AG04450 (cell line): Measurements from ENCODE around the gene CYB5B. TPM values are rescaled to one million over a fixed set of nuclear protein-coding genes. Genes with fewer than 3 reads are reported as not detected.
"Not testable (repeated sequence)": the region's sequence is repeated elsewhere in the genome, so short reads cannot be mapped to it uniquely, and the experiment has no call there.

ENCODE experiments used
- CTCF ChIA-PET: fragments of 300-600, 350-600 bp; formaldehyde crosslinking; extraction: SDS; loops from one replicate; lab custom pipeline; 2022; ENCODE audit warnings: antibody characterized with exemption, inconsistent platforms; lab: Charles Lee
- POLR2A ChIA-PET: fragments of 350-600 bp; formaldehyde crosslinking; extraction: SDS; loops from one replicate; lab custom pipeline; 2021; ENCODE audit warnings: antibody characterized with exemption, inconsistent platforms; lab: Yijun Ruan, JAX
- DNase-seq: peaks from one replicate; pipeline ENCODE4 v3.0.0-alpha.2; 2011; ENCODE audit warnings: low read depth, low spot score
- H3K27ac ChIP-seq: one replicate; pipeline ENCODE4 v1.5.1; 2012; ENCODE audit warnings: low read depth, low read length, control low read depth
- H3K27me3 ChIP-seq: one replicate; pipeline ENCODE4 v1.6.0; 2012; ENCODE audit warnings: low read length; ENCODE audit not compliant: control insufficient read depth, insufficient read depth
- H3K4me3 ChIP-seq: 2 replicates; pipeline ENCODE4 v1.5.1; 2011; ENCODE audit warnings: mild to moderate bottlenecking, low read depth, low read length, control low read depth
- H3K9me3 ChIP-seq: 2 replicates; pipeline ENCODE4 v1.5.1; 2012; ENCODE audit warnings: low read length; ENCODE audit not compliant: control insufficient read depth, insufficient read depth
- polyA plus RNA-seq: library from polyadenylated mRNA; depleted of rRNA; stranded (reverse); fragments of >200 nt; gene quantifications from 2 replicates; pipeline ENCODE4 v1.2.3, GENCODE V29; 2011
- TF ChIP-seq, protein P1 (sequence below): IDR thresholded peaks from 2 replicates; pipeline ENCODE4 v1.5.1; 2011; ENCODE audit warnings: low read depth, low read length, control low read depth, inconsistent platforms

Gene CYB5B
- polyA plus RNA-seq, 1 experiment, result 148 TPM

- DNase-seq, result no peak
- Histone ChIP-seq H3K27me3 (no peaks in the 10 kb centered on the region), H3K9me3 (no peaks in the 10 kb centered on the region), H3K27ac (no peak overlapping the region), H3K4me3 (no peak overlapping the region)
- CTCF ChIA-PET, result interaction anchor here (0.8 kb wide), 1 partner anchor 40 kb away, joined by 4 read pairs; no protein-coding TSS in a partner anchor
- TF ChIP-seq, protein P1, sequence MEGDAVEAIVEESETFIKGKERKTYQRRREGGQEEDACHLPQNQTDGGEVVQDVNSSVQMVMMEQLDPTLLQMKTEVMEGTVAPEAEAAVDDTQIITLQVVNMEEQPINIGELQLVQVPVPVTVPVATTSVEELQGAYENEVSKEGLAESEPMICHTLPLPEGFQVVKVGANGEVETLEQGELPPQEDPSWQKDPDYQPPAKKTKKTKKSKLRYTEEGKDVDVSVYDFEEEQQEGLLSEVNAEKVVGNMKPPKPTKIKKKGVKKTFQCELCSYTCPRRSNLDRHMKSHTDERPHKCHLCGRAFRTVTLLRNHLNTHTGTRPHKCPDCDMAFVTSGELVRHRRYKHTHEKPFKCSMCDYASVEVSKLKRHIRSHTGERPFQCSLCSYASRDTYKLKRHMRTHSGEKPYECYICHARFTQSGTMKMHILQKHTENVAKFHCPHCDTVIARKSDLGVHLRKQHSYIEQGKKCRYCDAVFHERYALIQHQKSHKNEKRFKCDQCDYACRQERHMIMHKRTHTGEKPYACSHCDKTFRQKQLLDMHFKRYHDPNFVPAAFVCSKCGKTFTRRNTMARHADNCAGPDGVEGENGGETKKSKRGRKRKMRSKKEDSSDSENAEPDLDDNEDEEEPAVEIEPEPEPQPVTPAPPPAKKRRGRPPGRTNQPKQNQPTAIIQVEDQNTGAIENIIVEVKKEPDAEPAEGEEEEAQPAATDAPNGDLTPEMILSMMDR, result no peak
- POLR2A ChIA-PET, result no interaction called here
Observed at GRCh38 chr16:69438465-69438864, 14.0 kb downstream of the CYB5B start.

DNA sequence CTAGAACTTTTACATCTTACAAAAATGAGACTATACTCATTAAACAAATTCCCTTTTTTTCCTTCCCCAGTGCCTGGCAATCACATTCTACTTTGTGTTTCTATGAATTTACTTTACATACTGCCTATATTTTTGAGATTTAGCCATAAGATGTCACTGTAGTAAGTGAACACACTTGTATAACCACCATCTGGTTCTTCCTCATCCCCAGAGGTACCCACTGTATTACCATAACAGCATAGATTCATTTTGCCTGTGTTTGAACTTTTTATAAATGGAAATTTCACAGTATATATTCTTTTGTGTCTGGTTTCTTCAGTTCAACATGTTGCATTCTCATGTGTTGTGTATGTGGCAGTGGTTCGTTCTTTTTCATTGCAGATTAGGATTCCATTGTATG lies 15.8 kb downstream of the CYB5B start:
- Histone ChIP-seq H3K27ac (no peak overlapping the region), H3K4me3 (no peak overlapping the region), H3K27me3 (no peaks in the 10 kb centered on the region), H3K9me3 (no peaks in the 10 kb centered on the region)
- TF ChIP-seq, protein P1, result no peak
- ChIA-PET POLR2A (no interaction called here), CTCF (no interaction called here)
- no peak for DNase-seq

- DNase-seq, H3K9me3 ChIP-seq, H3K27me3 ChIP-seq, POLR2A ChIA-PET, H3K4me3 ChIP-seq, CTCF ChIA-PET, H3K27ac ChIP-seq: not testable (repeated sequence)
Observed at GRCh38 chr16:69441030-69441429, 16.6 kb downstream of the CYB5B start.

DNA sequence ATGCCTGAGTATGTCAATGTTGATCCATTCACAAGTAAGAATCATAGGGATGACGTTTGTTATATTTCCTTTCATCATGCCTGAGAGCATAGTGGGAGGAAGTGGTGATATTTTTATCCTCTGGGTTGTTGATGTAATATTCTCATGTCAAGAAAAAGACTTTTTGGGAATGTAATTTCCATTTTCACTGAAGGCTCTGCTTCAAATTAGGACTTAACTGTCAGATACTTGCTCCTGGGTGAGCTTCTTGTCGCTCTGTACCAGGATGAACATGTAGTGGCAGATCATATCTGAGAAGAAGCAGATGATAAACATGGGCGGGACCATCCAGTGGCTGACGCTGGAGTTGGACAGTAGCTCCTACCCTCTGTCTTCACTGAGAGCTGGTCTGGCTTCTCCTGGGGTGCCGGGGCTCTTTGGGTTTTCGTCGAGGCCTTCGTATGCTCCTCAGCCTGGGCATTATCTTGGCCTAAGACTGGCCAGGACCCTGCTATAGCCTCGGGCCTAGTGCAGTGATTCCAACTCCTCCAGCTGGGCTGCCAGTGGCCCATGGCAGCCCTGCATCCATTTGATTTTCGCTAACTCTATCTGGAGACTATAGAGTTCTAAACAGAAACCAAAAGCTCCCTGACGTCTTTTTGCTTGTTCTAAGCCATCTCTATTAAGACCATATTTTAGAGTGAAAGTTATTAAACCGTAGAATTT lies 19.7 kb downstream of the CYB5B start:
- Histone ChIP-seq H3K27me3 (no peaks in the 10 kb centered on the region), H3K27ac (peak overlapping the region; percentile 40), H3K4me3 (peak overlapping the region; percentile 22), H3K9me3 (no peaks in the 10 kb centered on the region)
- TF ChIP-seq, protein P1, result no peak
- no peak for DNase-seq
- ChIA-PET POLR2A (interaction anchor here (0.6 kb wide), 1 partner anchor 185 kb away, joined by 4 read pairs; no protein-coding TSS in a partner anchor), CTCF (interaction anchor here (0.8 kb wide), 1 partner anchor 310 kb away, joined by 3 read pairs; no protein-coding TSS in a partner anchor)

DNA sequence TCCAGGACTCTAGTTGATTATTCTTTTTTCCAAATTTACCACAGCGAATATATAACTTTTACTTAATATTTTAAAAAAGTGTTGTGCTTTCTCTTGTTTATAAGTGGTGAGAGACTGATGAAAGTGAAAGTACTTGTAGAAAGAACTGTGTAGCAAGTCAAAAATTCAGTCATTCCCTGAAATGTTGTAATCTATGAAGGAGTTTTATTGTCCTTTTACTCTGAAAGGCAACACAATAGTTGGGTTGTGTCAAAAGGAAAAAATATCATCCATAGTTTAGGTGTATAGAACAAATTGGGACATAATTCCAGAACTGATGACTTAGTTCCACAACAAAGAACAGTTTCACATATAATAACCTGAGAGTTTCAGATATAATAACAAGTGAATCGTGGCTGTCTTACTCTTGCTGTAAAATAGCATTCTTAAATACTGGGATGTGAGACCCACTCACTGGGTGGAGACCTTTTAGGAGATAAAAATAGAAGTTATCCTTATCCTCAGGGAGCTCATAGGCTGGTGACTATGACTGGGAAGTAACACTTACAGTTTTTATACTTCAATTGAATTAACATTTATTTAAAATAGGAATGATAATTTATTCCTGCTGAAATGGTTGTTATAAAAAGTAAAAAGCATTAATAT lies 20.6 kb downstream of the CYB5B start:
- POLR2A ChIA-PET, result no interaction called here
- H3K9me3 ChIP-seq, result no peaks in the 10 kb centered on the region
- H3K4me3 ChIP-seq, result peak overlapping the region; percentile 17; the same call in 1 of the 2 replicates
- CTCF ChIA-PET, result interaction anchor here (0.8 kb wide), 1 partner anchor 309 kb away, joined by 3 read pairs; no protein-coding TSS in a partner anchor
- TF ChIP-seq, protein P1, result no peak
- DNase-seq, result no peak
- no peaks in the 10 kb centered on the region for H3K27me3 ChIP-seq
- no peak overlapping the region for H3K27ac ChIP-seq
